Measurements from ENCODE around the gene HSPA2. TPM values are rescaled to one million over a fixed set of nuclear protein-coding genes. Genes with fewer than 3 reads are reported as not detected.

HSPA2 gene
- polyA plus RNA-seq, 3 donors = 16.9 to 21.8 (median 19.4) TPM

Other genes starting within 250 kb of the HSPA2 start
- gene ESR2, start 246.4 kb upstream of the HSPA2 start, polyA plus RNA-seq (ENCODE audit: insufficient read length in 3 of 3) = under 1 TPM; 0.74 to 0.96 (median 0.82) TPM
- 10 to 100 TPM; 74.3 to 93.6 (median 86.1) TPM for gene MTHFD1, start 152.4 kb upstream of the HSPA2 start, polyA plus RNA-seq (ENCODE audit: insufficient read length in 3 of 3)
- gene AKAP5, start 75.2 kb upstream of the HSPA2 start, polyA plus RNA-seq (ENCODE audit: insufficient read length in 3 of 3) = 1 to 10 TPM; 5.2 to 9.3 (median 7.2) TPM
- gene ZBTB25, start 36.9 kb upstream of the HSPA2 start, polyA plus RNA-seq (ENCODE audit: insufficient read length in 3 of 3) = 1 to 10 TPM; 7.4 to 8.3 (median 7.9) TPM
- gene ZBTB1, start 36.0 kb upstream of the HSPA2 start, polyA plus RNA-seq (ENCODE audit: insufficient read length in 3 of 3) = 10 to 100 TPM; 63.9 to 73.6 (median 68.1) TPM
- gene PPP1R36, start 9.2 kb downstream of the HSPA2 start, polyA plus RNA-seq (ENCODE audit: insufficient read length in 3 of 3) = 1 to 10 TPM in 2 of 3 donors, under 1 TPM in 1; 0.79 to 1.1 (median 1.0) TPM
- 10 to 100 TPM; 84.6 to 90.3 (median 89.6) TPM for gene PLEKHG3, start 163.7 kb downstream of the HSPA2 start, polyA plus RNA-seq (ENCODE audit: insufficient read length in 3 of 3)

Data from right renal cortex interstitium (tissue), 3 donors.